GM10266 (cell line): Measurements from ENCODE around the gene CLIP3.

ENCODE experiments used
- DNase-seq: peaks from one replicate; pipeline ENCODE4 v3.0.0; 2012; ENCODE audit errors: extremely low spot score
- TF ChIP-seq, protein P1 (sequence below): IDR thresholded peaks from 2 replicates; pipeline ENCODE4 v1.5.1; 2012; ENCODE audit warnings: mild to moderate bottlenecking, low read depth; ENCODE audit not compliant: control insufficient read depth, insufficient read depth; ENCODE audit errors: missing control alignments

Gene CLIP3

DNA sequence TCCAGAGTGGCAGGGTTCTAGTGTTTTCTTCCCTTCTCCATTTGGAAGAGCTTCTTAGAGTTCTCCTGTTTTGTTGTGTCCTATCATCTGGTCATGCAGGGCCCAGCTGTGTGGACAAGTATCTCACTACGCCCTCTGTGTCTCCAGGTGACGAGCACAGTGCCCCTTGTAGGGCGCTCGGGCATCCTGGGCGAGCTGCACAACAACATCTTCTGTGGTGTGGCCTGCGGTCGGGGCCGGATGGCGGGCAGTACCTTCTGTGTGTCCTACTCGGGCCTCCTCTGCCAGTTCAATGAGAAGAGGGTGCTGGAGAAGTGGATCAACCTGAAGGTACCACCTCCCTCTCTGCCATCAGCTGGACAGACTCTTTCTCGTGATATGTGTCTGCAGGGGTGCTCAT is 35.0 kb upstream of the CLIP3 start:
- DNase-seq, result no peak
- TF ChIP-seq, protein P1, sequence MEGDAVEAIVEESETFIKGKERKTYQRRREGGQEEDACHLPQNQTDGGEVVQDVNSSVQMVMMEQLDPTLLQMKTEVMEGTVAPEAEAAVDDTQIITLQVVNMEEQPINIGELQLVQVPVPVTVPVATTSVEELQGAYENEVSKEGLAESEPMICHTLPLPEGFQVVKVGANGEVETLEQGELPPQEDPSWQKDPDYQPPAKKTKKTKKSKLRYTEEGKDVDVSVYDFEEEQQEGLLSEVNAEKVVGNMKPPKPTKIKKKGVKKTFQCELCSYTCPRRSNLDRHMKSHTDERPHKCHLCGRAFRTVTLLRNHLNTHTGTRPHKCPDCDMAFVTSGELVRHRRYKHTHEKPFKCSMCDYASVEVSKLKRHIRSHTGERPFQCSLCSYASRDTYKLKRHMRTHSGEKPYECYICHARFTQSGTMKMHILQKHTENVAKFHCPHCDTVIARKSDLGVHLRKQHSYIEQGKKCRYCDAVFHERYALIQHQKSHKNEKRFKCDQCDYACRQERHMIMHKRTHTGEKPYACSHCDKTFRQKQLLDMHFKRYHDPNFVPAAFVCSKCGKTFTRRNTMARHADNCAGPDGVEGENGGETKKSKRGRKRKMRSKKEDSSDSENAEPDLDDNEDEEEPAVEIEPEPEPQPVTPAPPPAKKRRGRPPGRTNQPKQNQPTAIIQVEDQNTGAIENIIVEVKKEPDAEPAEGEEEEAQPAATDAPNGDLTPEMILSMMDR, result no peak

DNA sequence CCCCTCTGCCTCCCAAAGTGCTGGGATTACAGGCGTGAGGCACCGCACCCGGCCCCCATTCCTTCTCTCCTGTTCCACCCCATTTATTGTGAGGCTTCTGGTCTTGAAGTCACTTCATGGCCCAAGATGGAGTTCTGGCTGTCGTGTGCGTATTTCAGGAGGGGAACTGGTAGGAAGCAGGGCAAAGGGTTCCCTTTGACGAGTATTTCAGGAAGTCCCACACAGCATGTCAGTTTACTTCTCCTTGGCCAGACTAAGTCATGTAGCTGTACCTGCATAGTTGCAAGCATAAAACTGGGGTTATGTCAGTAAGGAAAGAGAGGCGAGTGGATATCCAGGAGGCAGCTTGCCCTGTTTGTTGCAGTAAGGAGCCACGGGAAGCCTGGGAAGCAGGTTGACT is 32.2 kb upstream of the CLIP3 start:
- no peak for DNase-seq
- TF ChIP-seq, protein P1, result no peak

DNA sequence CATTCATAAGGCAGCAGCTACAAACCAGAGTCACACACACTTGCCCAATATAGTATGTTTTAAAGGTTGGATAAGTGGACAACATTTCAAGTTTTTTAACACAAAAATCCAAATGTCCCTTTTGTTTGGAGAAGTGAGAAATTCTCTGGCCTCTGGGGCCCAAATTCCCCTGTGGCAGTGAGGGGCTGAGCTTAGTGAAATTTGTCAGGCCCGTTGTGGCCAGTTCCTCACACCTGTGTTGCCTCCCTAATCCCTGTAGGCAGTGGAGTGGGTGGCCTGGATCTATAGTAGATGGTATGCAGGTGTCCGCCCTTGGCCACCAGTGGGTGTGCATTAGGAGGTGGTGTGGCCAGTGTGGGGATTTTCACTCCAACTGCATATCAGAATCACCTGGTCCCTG is 28.7 kb upstream of the CLIP3 start:
- TF ChIP-seq, protein P1, result no peak
- no peak for DNase-seq

DNA sequence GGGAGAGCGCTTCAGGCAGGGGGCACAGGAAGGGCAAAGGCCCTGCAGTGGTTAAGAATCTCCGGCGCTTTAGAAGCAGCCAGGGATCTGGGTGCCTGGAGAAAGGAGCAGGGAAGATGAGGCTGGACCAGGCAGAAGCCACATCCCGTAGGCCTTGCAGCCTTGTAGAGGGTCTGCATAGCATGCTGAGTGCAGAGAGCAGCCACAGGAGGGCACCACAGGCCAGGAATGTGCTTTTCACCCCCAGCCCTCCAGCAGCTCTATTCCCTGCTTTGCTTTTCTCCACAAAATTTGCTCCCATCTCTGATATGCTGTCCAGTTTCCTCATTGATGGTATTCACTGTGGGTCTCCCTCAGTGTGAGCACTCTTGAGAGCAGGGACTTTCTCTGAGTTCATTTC is 27.8 kb upstream of the CLIP3 start:
- peak; percentile 67 for DNase-seq
- TF ChIP-seq, protein P1, result peak; percentile 74

DNA sequence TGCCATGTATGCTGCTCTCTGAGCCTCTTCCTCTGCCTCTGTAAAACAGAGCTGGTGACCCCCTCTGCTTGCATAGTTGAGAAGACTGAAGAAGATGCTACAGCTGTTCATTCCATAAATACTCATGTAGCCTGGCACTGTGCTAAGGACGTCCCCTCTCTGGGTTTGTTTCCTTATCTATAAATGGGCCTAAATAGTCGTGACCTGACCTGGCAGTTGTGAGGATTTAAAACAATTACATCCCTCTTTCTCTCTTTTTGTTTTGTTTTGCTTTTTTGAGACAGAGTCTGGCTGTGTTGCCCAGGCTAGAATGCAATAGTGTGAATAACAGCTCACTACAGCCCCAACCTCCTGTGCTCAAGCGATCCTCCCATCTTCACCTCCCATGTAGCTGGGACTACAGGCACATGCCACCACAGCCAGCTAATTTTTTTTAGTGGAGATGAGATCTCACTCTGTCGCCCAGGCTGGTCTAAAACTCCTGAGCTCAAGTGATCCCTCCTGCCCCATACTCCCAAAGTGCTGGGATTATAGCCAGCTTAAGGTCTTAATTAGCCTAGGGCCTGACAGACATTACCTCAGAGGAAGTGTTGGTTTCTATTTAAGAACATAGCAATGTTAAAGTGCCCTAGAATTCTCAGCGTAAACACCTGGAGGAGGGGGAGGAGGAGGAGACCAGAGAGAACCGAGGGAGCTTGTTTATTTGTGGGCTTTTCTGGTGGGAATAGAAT is 26.7 kb upstream of the CLIP3 start:
- TF ChIP-seq, protein P1, result no peak
- DNase-seq, result no peak

DNA sequence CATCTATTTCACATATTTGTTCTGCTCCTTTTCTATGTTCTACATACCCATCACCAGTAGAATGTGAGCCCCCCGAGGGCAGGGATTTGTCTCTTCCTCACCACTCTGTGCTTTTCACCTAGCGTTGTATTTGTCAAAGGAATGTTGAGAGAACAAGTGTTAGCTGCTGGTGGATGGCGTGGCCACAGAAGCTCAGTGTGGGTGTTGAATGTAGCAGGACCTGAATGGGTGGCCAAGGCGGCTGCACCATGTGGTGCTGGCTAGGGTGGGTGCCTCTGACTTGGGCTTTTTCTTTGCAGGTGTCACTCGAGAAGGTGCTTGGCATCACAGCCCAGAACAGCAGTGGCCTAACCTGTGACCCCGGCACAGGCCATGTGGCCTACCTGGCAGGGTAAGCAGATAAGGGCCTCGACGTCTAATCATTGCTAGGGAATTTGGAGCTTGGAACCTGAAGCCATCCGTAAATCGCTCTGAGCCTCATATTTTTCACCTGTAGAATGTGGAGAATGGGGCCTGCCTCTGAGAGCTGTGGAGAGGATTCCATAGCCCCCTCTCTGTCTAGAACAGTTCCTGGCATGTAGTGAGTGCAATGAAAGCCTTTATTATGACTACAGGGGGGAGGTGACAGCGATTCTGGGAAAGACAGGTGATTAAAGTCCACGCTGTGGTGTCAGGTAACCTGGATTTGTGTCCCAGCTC is 26.0 kb upstream of the CLIP3 start:
- no peak for DNase-seq
- TF ChIP-seq, protein P1, result no peak
